GM19035 (cell line): Measurements from ENCODE around the gene DUS1L.
A peak's percentile ranks its signal among the peaks of the same experiment; 100 is the strongest.

Experiments used
- ATAC-seq: cut with Tn5 transposase; IDR thresholded peaks from one replicate; pipeline ENCODE4 v1.9.1; 2021; ENCODE audit not compliant: unreplicated experiment

The DUS1L gene

GRCh38 chr17:82101301-82101715, 35.7 kb upstream of the DUS1L start:
- no peak for ATAC-seq

GRCh38 chr17:82100502-82101298, 35.1 kb upstream of the DUS1L start:
- ATAC-seq = no peak

GRCh38 chr17:82098939-82099763, 33.5 kb upstream of the DUS1L start:
- ATAC-seq = peak; percentile 12

- peak; percentile 70 for ATAC-seq
These were observed 32.8 kb upstream of the DUS1L start, which contains the start of gene FASN for GRCh38 chr17:82098169-82098938. FASN (minus strand) TSS chr17:82098236; CDS start chr17:82096445, 1,791 bp downstream.

- no peak for ATAC-seq
These were observed 32.2 kb upstream of the DUS1L start for GRCh38 chr17:82097919-82098168.

- ATAC-seq = peak; percentile 0
These were observed 31.7 kb upstream of the DUS1L start for GRCh38 chr17:82097184-82097918.

- no peak for ATAC-seq
These were observed 31.1 kb upstream of the DUS1L start for GRCh38 chr17:82096709-82097183.

GRCh38 chr17:82095777-82096708, 30.4 kb upstream of the DUS1L start:
- no peak for ATAC-seq

- ATAC-seq = no peak
These were observed 29.6 kb upstream of the DUS1L start for GRCh38 chr17:82094931-82095776.

GRCh38 chr17:82092995-82093751, 27.6 kb upstream of the DUS1L start:
- no peak for ATAC-seq

- no peak for ATAC-seq
These were observed 27.0 kb upstream of the DUS1L start for GRCh38 chr17:82092628-82092994.

- ATAC-seq = no peak
These were observed 26.5 kb upstream of the DUS1L start for GRCh38 chr17:82092094-82092586.

GRCh38 chr17:82091264-82092066, 25.9 kb upstream of the DUS1L start:
- no peak for ATAC-seq

GRCh38 chr17:82090549-82091263, 25.1 kb upstream of the DUS1L start:
- no peak for ATAC-seq

GRCh38 chr17:82089723-82090548, 24.3 kb upstream of the DUS1L start:
- ATAC-seq = no peak
